OCI-LY1 (cell line): ENCODE data around the gene ISOC1.

Source experiments
- EZH2 ChIP-seq: fragments of 200-600 bp; sonication (generic), shearing (Covaris generic); IDR thresholded peaks from 2 replicates; pipeline ENCODE4 v1.8.0; 2017; ENCODE audit warnings: borderline replicate concordance, mixed run types, mild to moderate bottlenecking, antibody characterized with exemption, low read length, moderate library complexity, mixed read lengths
- TF ChIP-seq, protein P1 (sequence below): fragments of 200-600 bp; sonication (generic), shearing (Covaris generic); IDR thresholded peaks from 2 replicates; pipeline ENCODE4 v1.5.1; 2017; ENCODE audit warnings: mild to moderate bottlenecking, antibody characterized with exemption, low read length, moderate library complexity, mixed read lengths

DNA sequence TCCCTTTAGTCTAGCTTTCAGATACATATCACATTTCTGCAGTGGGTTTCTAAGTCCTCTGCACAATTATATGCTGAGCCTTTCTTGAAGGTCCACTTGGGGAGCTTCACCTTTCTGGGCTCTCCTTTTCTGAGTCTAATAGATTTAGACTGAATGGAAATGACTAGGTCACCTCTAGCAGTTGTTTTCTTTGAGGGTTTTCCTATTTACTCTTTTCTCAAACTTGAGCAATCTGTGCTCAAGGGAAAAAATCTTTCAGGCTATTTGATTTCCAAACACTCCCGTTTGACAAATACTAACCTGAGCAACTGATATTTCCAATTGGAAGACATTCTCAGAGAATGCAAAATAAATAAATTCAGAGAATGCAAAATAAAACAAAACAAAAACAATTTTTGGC, 39.0 kb downstream of the ISOC1 start:
- TF ChIP-seq EZH2: no peak
- TF ChIP-seq, protein P1, sequence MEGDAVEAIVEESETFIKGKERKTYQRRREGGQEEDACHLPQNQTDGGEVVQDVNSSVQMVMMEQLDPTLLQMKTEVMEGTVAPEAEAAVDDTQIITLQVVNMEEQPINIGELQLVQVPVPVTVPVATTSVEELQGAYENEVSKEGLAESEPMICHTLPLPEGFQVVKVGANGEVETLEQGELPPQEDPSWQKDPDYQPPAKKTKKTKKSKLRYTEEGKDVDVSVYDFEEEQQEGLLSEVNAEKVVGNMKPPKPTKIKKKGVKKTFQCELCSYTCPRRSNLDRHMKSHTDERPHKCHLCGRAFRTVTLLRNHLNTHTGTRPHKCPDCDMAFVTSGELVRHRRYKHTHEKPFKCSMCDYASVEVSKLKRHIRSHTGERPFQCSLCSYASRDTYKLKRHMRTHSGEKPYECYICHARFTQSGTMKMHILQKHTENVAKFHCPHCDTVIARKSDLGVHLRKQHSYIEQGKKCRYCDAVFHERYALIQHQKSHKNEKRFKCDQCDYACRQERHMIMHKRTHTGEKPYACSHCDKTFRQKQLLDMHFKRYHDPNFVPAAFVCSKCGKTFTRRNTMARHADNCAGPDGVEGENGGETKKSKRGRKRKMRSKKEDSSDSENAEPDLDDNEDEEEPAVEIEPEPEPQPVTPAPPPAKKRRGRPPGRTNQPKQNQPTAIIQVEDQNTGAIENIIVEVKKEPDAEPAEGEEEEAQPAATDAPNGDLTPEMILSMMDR: no peak
